B cell (primary cell): Measurements from ENCODE around the gene VIPAS39.

Source experiments
- CTCF ChIP-seq: fragments of 200-600 bp; IDR thresholded peaks from one replicate; pipeline ENCODE4 v1.8.0; 2022; ENCODE audit warnings: antibody characterized with exemption, mild to moderate bottlenecking
- EZH2 ChIP-seq: IDR thresholded peaks from 2 replicates; pipeline ENCODE4 v1.6.1; 2012; ENCODE audit warnings: borderline replicate concordance, low read depth, mild to moderate bottlenecking, moderate library complexity, low read length; ENCODE audit not compliant: insufficient read depth, poor library complexity, severe bottlenecking

- TF ChIP-seq CTCF (no peak), EZH2 (no peak)
Observed at GRCh38 chr14:77470224-77470870, 12.9 kb upstream of the VIPAS39 start.
